H9 (cell line): ENCODE results near the gene PIEZO2. TPM values are rescaled to one million over a fixed set of nuclear protein-coding genes. Genes with fewer than 3 reads are reported as not detected.

Experiments
- DNase-seq: peaks from one replicate; pipeline ENCODE4 v3.0.0-alpha.2; 2017
- H2AFZ ChIP-seq: one replicate; pipeline ENCODE4 v1.6.1; 2013; ENCODE audit warnings: mild to moderate bottlenecking, low read length, control low read depth, moderate library complexity
- H2AK5ac ChIP-seq: 2 replicates; pipeline ENCODE4 v1.6.1; 2013; ENCODE audit warnings: low read length, control low read depth, mixed read lengths; ENCODE audit not compliant: insufficient read length
- H2BK120ac ChIP-seq: one replicate; pipeline ENCODE4 v1.6.1; 2013; ENCODE audit warnings: low read depth, mild to moderate bottlenecking, low read length, control low read depth, inconsistent platforms; ENCODE audit not compliant: poor library complexity, severe bottlenecking
- H2BK12ac ChIP-seq: 2 replicates; pipeline ENCODE4 v1.6.1; 2013; ENCODE audit warnings: low read length, control low read depth, mixed read lengths, low read depth; ENCODE audit not compliant: insufficient read length
- H2BK15ac ChIP-seq: 2 replicates; pipeline ENCODE4 v1.6.1; 2013; ENCODE audit warnings: low read depth, low read length, control low read depth
- H2BK20ac ChIP-seq: one replicate; pipeline ENCODE4 v1.6.1; 2013; ENCODE audit warnings: low read depth, mild to moderate bottlenecking, low read length, control low read depth, inconsistent platforms; ENCODE audit not compliant: poor library complexity, severe bottlenecking
- H2BK5ac ChIP-seq: 2 replicates; pipeline ENCODE4 v1.6.1; 2013; ENCODE audit warnings: low read length, control low read depth, mixed read lengths; ENCODE audit not compliant: insufficient read length
- H3K14ac ChIP-seq: 2 replicates; pipeline ENCODE4 v1.6.1; 2013; ENCODE audit warnings: low read length, control low read depth; ENCODE audit not compliant: insufficient read depth
- H3K18ac ChIP-seq: 2 replicates; pipeline ENCODE4 v1.6.1; 2013; ENCODE audit warnings: low read depth, mild to moderate bottlenecking, mixed read lengths, low read length, control low read depth; ENCODE audit not compliant: insufficient read length
- H3K23ac ChIP-seq: 2 replicates; pipeline ENCODE4 v1.6.1; 2013; ENCODE audit warnings: low read length, control low read depth, mixed read lengths, low read depth; ENCODE audit not compliant: insufficient read length
- H3K23me2 ChIP-seq: 2 replicates; pipeline ENCODE4 v1.6.1; 2013; ENCODE audit warnings: low read depth, mild to moderate bottlenecking, mixed read lengths, low read length, control low read depth; ENCODE audit not compliant: insufficient read length, poor library complexity, severe bottlenecking
- H3K27ac ChIP-seq: 2 replicates; pipeline ENCODE4 v1.5.1; 2013; ENCODE audit warnings: low read length, control low read depth, mixed read lengths, low read depth; ENCODE audit not compliant: insufficient read length
- H3K27me3 ChIP-seq: 2 replicates; pipeline ENCODE4 v1.6.1; 2013; ENCODE audit warnings: low read length, control low read depth, inconsistent platforms; ENCODE audit not compliant: insufficient read depth
- H3K4ac ChIP-seq: 2 replicates; pipeline ENCODE4 v1.6.1; 2013; ENCODE audit warnings: low read depth, mild to moderate bottlenecking, control low read depth, inconsistent platforms, low read length, moderate library complexity
- H3K4me1 ChIP-seq: 2 replicates; pipeline ENCODE4 v1.6.1; 2013; ENCODE audit warnings: low read length, control low read depth, inconsistent platforms; ENCODE audit not compliant: insufficient read depth
- H3K4me2 ChIP-seq: 2 replicates; pipeline ENCODE4 v1.6.1; 2013; ENCODE audit warnings: low read length, control low read depth, mixed read lengths; ENCODE audit not compliant: insufficient read length, insufficient read depth
- H3K56ac ChIP-seq: 2 replicates; pipeline ENCODE4 v1.6.1; 2013; ENCODE audit warnings: low read depth, mild to moderate bottlenecking, mixed read lengths, low read length, control low read depth; ENCODE audit not compliant: insufficient read length
- H3K79me1 ChIP-seq: 2 replicates; pipeline ENCODE4 v1.6.1; 2013; ENCODE audit warnings: low read depth, mild to moderate bottlenecking, moderate library complexity, low read length, control low read depth, inconsistent platforms; ENCODE audit not compliant: insufficient read depth, poor library complexity, severe bottlenecking
- H3K79me2 ChIP-seq: 2 replicates; pipeline ENCODE4 v1.6.1; 2013; ENCODE audit warnings: low read length, control low read depth, inconsistent platforms; ENCODE audit not compliant: insufficient read depth
- H3K9ac ChIP-seq: 2 replicates; pipeline ENCODE4 v1.6.1; 2013; ENCODE audit warnings: low read length, control low read depth, mixed read lengths; ENCODE audit not compliant: insufficient read length; ENCODE audit errors: extremely low read depth
- H3K9me3 ChIP-seq: one replicate; pipeline ENCODE4 v1.6.1; 2013; ENCODE audit warnings: low read depth, low read length, inconsistent platforms; ENCODE audit not compliant: control insufficient read depth
- H3T11ph ChIP-seq: one replicate; pipeline ENCODE4 v1.6.1; 2013; ENCODE audit warnings: mild to moderate bottlenecking, low read length, control low read depth, inconsistent platforms
- H4K20me1 ChIP-seq: one replicate; pipeline ENCODE4 v1.6.1; 2013; ENCODE audit not compliant: control insufficient read depth, insufficient read length, insufficient read depth
- H4K5ac ChIP-seq: 2 replicates; pipeline ENCODE4 v1.6.1; 2013; ENCODE audit warnings: low read depth, mild to moderate bottlenecking, mixed read lengths, low read length, control low read depth; ENCODE audit not compliant: insufficient read length
- H4K8ac ChIP-seq: replicated peaks from 2 replicates; pipeline ENCODE4 v1.6.1; 2013; ENCODE audit warnings: low read length, control low read depth, mixed read lengths, low read depth; ENCODE audit not compliant: insufficient read length
- H4K91ac ChIP-seq: 2 replicates; pipeline ENCODE4 v1.6.1; 2013; ENCODE audit warnings: low read depth, mild to moderate bottlenecking, moderate library complexity, mixed read lengths, low read length, control low read depth; ENCODE audit not compliant: insufficient read length
- H3K27ac Mint-ChIP-seq, 3 experiments: 2 replicates in 2 of 3; 3 replicates in 1 of 3; pipeline ENCODE4 v1.8.0; 2020 to 2021; ENCODE audit warnings: mixed read lengths in 3 of 3, mild to moderate bottlenecking in 1 of 3, moderate library complexity in 1 of 3
- H3K27me3 Mint-ChIP-seq: 2 replicates; pipeline ENCODE4 v1.8.0; 2021; ENCODE audit warnings: low read depth, mild to moderate bottlenecking, moderate library complexity, mixed read lengths
- H3K36me3 Mint-ChIP-seq, 3 experiments: 2 replicates in 2 of 3; 3 replicates in 1 of 3; pipeline ENCODE4 v1.8.0; 2020 to 2021; ENCODE audit warnings: low read depth in 3 of 3, mixed read lengths in 3 of 3; ENCODE audit not compliant: insufficient read depth in 1 of 3
- H3K4me1 Mint-ChIP-seq, 2 experiments: 2 replicates each; pipeline ENCODE4 v1.8.0; 2020; ENCODE audit warnings: mixed read lengths in 2 of 2
- H3K4me3 Mint-ChIP-seq, 2 experiments: 2 replicates in 1 of 2; 3 replicates in 1 of 2; pipeline ENCODE4 v1.8.0; 2020 to 2021; ENCODE audit warnings: mild to moderate bottlenecking in 2 of 2, mixed read lengths in 2 of 2, moderate library complexity in 1 of 2
- H3K9me3 Mint-ChIP-seq, 2 experiments: 2 replicates in 1 of 2; 3 replicates in 1 of 2; pipeline ENCODE4 v1.8.0; 2020; ENCODE audit warnings: mild to moderate bottlenecking in 2 of 2, mixed read lengths in 2 of 2, moderate library complexity in 1 of 2
- WGBS: extraction: QIAGEN DNeasy Blood & Tissue Kit; methylation state at CpG from one replicate; pipeline ENCODE4 v1.1.7; 2013; ENCODE audit warnings: missing lambda C conversion rate, low lambda C conversion rate, mixed read lengths; ENCODE audit not compliant: insufficient read length; ENCODE audit errors: extremely low coverage; 5-methylcytosine and 5-hydroxymethylcytosine counted together
- total RNA-seq: library from RNA; stranded (reverse); gene quantifications from 2 replicates; pipeline ENCODE4 v1.2.1, GENCODE V29; 2021
- TF ChIP-seq, protein P1 (sequence below): fragments of 200-600 bp; sonication (generic); conservative IDR thresholded peaks from 3 replicates; pipeline ENCODE4 v1.8.0; 2021; ENCODE audit warnings: antibody characterized with exemption, mild to moderate bottlenecking

Gene PIEZO2
- total RNA-seq, 1 experiment from 2014 or later, result 3.9 TPM

DNA sequence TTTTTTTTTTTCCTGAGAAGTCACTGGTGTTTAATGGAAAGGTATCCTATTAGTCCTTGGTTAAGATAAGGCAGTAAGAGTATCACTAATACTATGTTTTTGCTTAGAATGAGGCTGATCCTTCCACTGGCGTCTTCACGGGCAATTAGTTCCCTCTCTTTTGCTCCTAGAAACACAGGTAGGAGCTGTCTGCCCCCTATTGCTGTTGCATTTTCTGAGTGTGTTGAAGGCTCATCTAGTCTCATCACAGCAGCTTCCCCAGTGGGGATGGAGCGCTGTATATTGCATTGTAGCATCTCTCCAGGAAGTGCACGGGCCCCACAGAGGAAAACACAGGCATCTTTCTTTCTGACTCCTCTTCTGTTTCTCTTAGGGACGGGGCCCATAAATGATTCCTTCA lies 478.5 kb downstream of the PIEZO2 start:
- Histone ChIP-seq H3K27ac (no peak overlapping the region), H3K4me1 (no peaks in the 10 kb centered on the region), H3T11ph (no peak overlapping the region), H2BK12ac (no peak overlapping the region), H2BK120ac (no peak overlapping the region), H2AK5ac (no peak overlapping the region), H3K4me2 (no peak overlapping the region), H3K4ac (no peak overlapping the region), H2BK20ac (no peak overlapping the region), H3K27me3 (no peaks in the 10 kb centered on the region), H3K14ac (no peak overlapping the region), H2BK15ac (no peak overlapping the region), H3K18ac (no peak overlapping the region), H4K5ac (no peak overlapping the region), H3K23me2 (no peaks in the 10 kb centered on the region), H2AFZ (no peak overlapping the region), H3K56ac (no peak overlapping the region), H3K79me1 (no peaks in the 10 kb centered on the region), H3K9ac (no peak overlapping the region), H3K79me2 (no peaks in the 10 kb centered on the region), H3K9me3 (no peaks in the 10 kb centered on the region), H4K91ac (no peak overlapping the region), H4K20me1 (no peaks in the 10 kb centered on the region), H3K23ac (no peak overlapping the region), H2BK5ac (no peak overlapping the region), H4K8ac (no peak overlapping the region)
- TF ChIP-seq, protein P1, sequence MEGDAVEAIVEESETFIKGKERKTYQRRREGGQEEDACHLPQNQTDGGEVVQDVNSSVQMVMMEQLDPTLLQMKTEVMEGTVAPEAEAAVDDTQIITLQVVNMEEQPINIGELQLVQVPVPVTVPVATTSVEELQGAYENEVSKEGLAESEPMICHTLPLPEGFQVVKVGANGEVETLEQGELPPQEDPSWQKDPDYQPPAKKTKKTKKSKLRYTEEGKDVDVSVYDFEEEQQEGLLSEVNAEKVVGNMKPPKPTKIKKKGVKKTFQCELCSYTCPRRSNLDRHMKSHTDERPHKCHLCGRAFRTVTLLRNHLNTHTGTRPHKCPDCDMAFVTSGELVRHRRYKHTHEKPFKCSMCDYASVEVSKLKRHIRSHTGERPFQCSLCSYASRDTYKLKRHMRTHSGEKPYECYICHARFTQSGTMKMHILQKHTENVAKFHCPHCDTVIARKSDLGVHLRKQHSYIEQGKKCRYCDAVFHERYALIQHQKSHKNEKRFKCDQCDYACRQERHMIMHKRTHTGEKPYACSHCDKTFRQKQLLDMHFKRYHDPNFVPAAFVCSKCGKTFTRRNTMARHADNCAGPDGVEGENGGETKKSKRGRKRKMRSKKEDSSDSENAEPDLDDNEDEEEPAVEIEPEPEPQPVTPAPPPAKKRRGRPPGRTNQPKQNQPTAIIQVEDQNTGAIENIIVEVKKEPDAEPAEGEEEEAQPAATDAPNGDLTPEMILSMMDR, result no peak
- Mint-ChIP-seq H3K36me3 (peaks cover 0 to 3% (median 3%) of the 10 kb centered on the region in 3 experiments; a peak in 3 of 7 replicates), H3K4me1 (no peaks in the 10 kb centered on the region), H3K9me3 (peaks cover 0 to 3% of the 10 kb centered on the region in 2 experiments; a peak in 2 of 5 replicates), H3K4me3 (no peak overlapping the region), H3K27ac (no peak overlapping the region), H3K27me3 (no peaks in the 10 kb centered on the region)
- no peak for DNase-seq
- no CpG with 5 or more reads among the region's 5 CpGs for WGBS
